Thymus (tissue), 11 donors: ENCODE data around the gene AAGAB. TPM values are rescaled to one million over a fixed set of nuclear protein-coding genes. Genes with fewer than 3 reads are reported as not detected.
"Not testable (repeated sequence)": the region's sequence is repeated elsewhere in the genome, so short reads cannot be mapped to it uniquely, and the experiment has no call there.

Experiments used
- DNase-seq, 9 donors: peaks; one replicate each; pipeline ENCODE4 v3.0.0-alpha.2; 2013; ENCODE audit warnings: low spot score in 9 of 9, low read depth in 6 of 9, missing footprints in 1 of 9
- H3K27ac ChIP-seq, 2 donors: one replicate each; pipeline ENCODE4 v1.5.1; 2013; ENCODE audit warnings: control low read depth in 1 of 2, low read depth in 1 of 2, low read length in 1 of 2, mild to moderate bottlenecking in 1 of 2, moderate library complexity in 1 of 2
- H3K27me3 ChIP-seq, 2 donors: one replicate each; pipeline ENCODE4 v1.5.1; 2013; ENCODE audit warnings: low read length in 1 of 2; ENCODE audit not compliant: control insufficient read depth in 2 of 2, insufficient read depth in 1 of 2
- H3K36me3 ChIP-seq, 2 donors: one replicate each; pipeline ENCODE4 v1.5.1; 2013; ENCODE audit warnings: low read length in 1 of 2, mild to moderate bottlenecking in 1 of 2, moderate library complexity in 1 of 2; ENCODE audit not compliant: control insufficient read depth in 2 of 2, insufficient read depth in 2 of 2
- H3K4me1 ChIP-seq, 2 donors: one replicate each; pipeline ENCODE4 v1.5.1; 2013; ENCODE audit warnings: low read length in 2 of 2; ENCODE audit not compliant: control insufficient read depth in 2 of 2, insufficient read depth in 2 of 2
- H3K4me3 ChIP-seq, 2 donors: one replicate each; pipeline ENCODE4 v1.5.1; 2013; ENCODE audit warnings: low read length in 2 of 2, control low read depth in 1 of 2, mild to moderate bottlenecking in 1 of 2
- H3K9me3 ChIP-seq, 2 donors: one replicate each; pipeline ENCODE4 v1.5.1; 2013; ENCODE audit warnings: low read length in 1 of 2, mild to moderate bottlenecking in 1 of 2; ENCODE audit not compliant: control insufficient read depth in 2 of 2, insufficient read depth in 1 of 2
- WGBS: extraction: QIAGEN DNeasy Blood & Tissue Kit; methylation state at CpG from one replicate; pipeline ENCODE4 v1.1.7; 2013; 5-methylcytosine and 5-hydroxymethylcytosine counted together
- polyA plus RNA-seq: library from polyadenylated mRNA; stranded (reverse); fragments of 200-250 nt; gene quantifications from one replicate; pipeline ENCODE4 v1.2.3, GENCODE V29; 2013
- total RNA-seq: library from RNA; stranded (reverse); fragments of 120-200 nt; gene quantifications from one replicate; pipeline ENCODE4 v1.2.4, GENCODE V29; 2013
- donor health status: healthy.

The AAGAB gene
- total and polyA plus RNA-seq, 2 donors = 23.2 to 45.7 TPM

- H3K4me1 ChIP-seq, H3K9me3 ChIP-seq, H3K4me3 ChIP-seq, H3K27me3 ChIP-seq, H3K27ac ChIP-seq, DNase-seq, H3K36me3 ChIP-seq: not testable (repeated sequence)
Observed at GRCh38 chr15:67285625-67286024, 31.2 kb upstream of the AAGAB start.

GRCh38 chr15:67281714-67282113, 27.3 kb upstream of the AAGAB start:
- no peaks in the 10 kb centered on the region for H3K4me1 ChIP-seq
- no peak overlapping the region for H3K4me3 ChIP-seq
- H3K36me3 ChIP-seq = no peaks in the 10 kb centered on the region
- no peaks in the 10 kb centered on the region for H3K27me3 ChIP-seq
- WGBS = 100% methylated on average over 1 of the region's 1 CpG
- no peak for DNase-seq
- H3K9me3 ChIP-seq = no peaks in the 10 kb centered on the region
- no peak overlapping the region for H3K27ac ChIP-seq

- DNase-seq = no peak
- Histone ChIP-seq H3K27ac (no peak overlapping the region), H3K4me3 (no peak overlapping the region), H3K27me3 (no peaks in the 10 kb centered on the region), H3K9me3 (no peaks in the 10 kb centered on the region), H3K4me1 (no peaks in the 10 kb centered on the region), H3K36me3 (no peaks in the 10 kb centered on the region)
- WGBS = 99% methylated on average over 2 of the region's 2 CpGs
Observed at GRCh38 chr15:67280217-67280616, 25.8 kb upstream of the AAGAB start.

- no peaks in the 10 kb centered on the region for H3K9me3 ChIP-seq
- no peaks in the 10 kb centered on the region for H3K4me1 ChIP-seq
Observed at GRCh38 chr15:67276666-67277065, 22.2 kb upstream of the AAGAB start.

GRCh38 chr15:67274236-67274635, 19.8 kb upstream of the AAGAB start:
- WGBS = 94% methylated on average over 1 of the region's 1 CpG

More at GRCh38 chr15:67276666-67277065, 22.2 kb upstream of the AAGAB start:
- no peak overlapping the region for H3K4me3 ChIP-seq
- H3K27ac ChIP-seq = no peak overlapping the region
- no peak for DNase-seq
- no peaks in the 10 kb centered on the region for H3K36me3 ChIP-seq
- WGBS = 100% methylated on average over 1 of the region's 1 CpG
- H3K27me3 ChIP-seq = no peaks in the 10 kb centered on the region

DNA sequence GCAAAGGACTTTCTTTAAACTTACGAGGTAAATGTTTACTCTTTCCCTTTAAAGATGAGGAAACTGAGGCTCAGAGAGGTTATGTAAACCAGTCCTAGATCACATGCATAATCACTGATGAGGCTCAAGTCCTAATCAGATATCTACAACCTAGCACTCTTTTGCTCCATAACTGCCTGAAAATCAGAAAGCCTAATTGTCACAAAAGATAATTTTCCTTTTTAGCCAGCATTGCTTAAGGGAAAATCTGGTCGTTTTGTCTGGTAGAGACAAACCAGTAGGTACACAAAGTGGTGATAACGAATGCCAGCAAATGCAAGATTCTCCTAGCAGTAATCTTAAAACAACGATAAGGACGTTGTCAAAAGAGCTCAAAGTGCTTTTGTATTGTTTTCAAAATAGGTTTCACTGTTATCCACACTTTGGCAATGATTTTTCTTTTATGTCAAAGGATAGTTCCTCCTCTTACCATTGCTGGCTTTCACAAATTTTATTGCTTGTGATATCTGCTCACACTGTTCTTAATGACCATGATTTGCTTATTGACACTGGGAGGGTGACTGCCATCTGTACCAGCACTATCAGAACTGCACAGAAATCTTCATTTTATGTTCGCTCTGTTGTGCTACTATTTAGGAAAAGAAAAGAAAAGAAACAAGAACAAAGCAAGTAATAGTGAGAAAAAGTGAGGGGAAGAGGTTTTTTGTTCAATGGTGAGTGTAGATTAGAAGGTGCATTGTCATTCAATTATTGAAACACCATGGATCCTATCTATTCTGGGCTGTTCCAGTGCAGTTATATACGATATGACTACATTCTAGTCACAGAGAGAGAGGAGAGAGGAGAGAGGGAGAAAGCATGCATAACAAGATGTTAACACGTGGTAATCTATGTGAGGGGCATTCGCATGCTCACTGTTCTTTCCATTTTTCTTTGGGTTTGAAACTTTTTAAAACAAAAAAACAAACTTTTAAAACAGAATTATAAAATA, 13.8 kb upstream of the AAGAB start:
- Histone ChIP-seq H3K4me3 (no peak overlapping the region), H3K9me3 (no peaks in the 10 kb centered on the region), H3K27ac (no peak overlapping the region), H3K27me3 (no peaks in the 10 kb centered on the region), H3K36me3 (no peaks in the 10 kb centered on the region), H3K4me1 (no peaks in the 10 kb centered on the region)
- DNase-seq = no peak
- WGBS = 95% methylated on average over 9 of the region's 9 CpGs

More at GRCh38 chr15:67274236-67274635, 19.8 kb upstream of the AAGAB start:
- Histone ChIP-seq H3K4me3 (no peak overlapping the region), H3K27ac (no peak overlapping the region), H3K4me1 (no peaks in the 10 kb centered on the region), H3K27me3 (no peaks in the 10 kb centered on the region), H3K36me3 (no peaks in the 10 kb centered on the region), H3K9me3 (no peaks in the 10 kb centered on the region)
- no peak for DNase-seq

DNA sequence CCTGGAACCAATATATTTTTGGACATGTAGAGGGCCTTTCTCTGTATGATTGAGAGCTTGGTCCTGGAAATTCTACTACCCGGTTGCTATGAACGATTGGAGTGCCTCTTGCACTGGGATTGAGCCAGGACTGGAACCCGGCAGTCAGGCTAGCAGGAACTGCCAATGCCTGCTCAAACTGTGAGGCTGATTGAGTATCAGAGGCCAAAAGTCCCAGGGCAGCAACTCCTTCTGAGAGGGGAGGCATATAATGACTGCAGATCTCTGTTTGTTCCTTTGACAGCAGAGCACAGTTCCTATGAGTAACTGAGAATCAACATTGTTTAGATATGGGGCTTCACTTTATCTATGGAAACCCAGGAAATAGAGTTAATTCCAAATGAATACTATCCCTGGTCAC, 13.0 kb upstream of the AAGAB start:
- no peak for DNase-seq
- whole genome bisulfite sequencing = 96% methylated on average over 3 of the region's 3 CpGs
- Histone ChIP-seq H3K27me3 (no peaks in the 10 kb centered on the region), H3K4me3 (no peak overlapping the region), H3K27ac (no peak overlapping the region), H3K9me3 (no peaks in the 10 kb centered on the region), H3K4me1 (no peaks in the 10 kb centered on the region), H3K36me3 (no peaks in the 10 kb centered on the region)

DNA sequence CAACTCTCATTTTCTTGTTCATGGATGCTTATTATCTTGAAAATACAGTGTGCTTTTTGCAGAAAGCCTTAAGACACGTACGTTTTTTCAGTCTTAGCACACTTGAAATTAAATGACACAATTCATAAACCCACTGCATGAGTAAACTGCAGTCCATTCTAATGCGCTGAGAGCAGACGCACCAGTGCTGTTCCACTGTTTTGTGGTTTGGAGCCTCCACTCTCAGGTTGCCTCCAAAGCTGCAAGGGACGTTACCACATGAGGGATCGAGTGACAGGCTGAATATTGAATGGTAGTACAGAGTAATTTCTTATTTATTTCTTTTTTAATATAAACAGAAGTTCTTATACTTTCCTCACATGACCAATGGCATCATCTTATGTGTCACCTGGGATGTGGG, 12.4 kb upstream of the AAGAB start:
- Histone ChIP-seq H3K36me3 (no peaks in the 10 kb centered on the region), H3K27ac (no peak overlapping the region)

GRCh38 chr15:67259806-67260205, 5.3 kb upstream of the AAGAB start:
- Histone ChIP-seq H3K36me3 (no peaks in the 10 kb centered on the region), H3K9me3 (no peaks in the 10 kb centered on the region), H3K27me3 (no peaks in the 10 kb centered on the region), H3K4me3 (no peak overlapping the region), H3K4me1 (no peaks in the 10 kb centered on the region), H3K27ac (no peak overlapping the region)
- DNase-seq = no peak

More for the DNA sequence above, 12.4 kb upstream of the AAGAB start:
- Histone ChIP-seq H3K27me3 (no peaks in the 10 kb centered on the region), H3K9me3 (no peaks in the 10 kb centered on the region), H3K4me3 (no peak overlapping the region), H3K4me1 (no peaks in the 10 kb centered on the region)
- WGBS = 97% methylated on average over 6 of the region's 6 CpGs
- DNase-seq = no peak
